NCI-H82 treated with DMSO at 0.1 percent for 48 hours (cell line): ENCODE measurements around the gene SBF1.

Experiments
- DNase-seq: peaks from one replicate; lab custom pipeline; 2025; ENCODE audit not compliant: unreplicated experiment; lab: John Stamatoyannopoulos, UW

The SBF1 gene

DNA sequence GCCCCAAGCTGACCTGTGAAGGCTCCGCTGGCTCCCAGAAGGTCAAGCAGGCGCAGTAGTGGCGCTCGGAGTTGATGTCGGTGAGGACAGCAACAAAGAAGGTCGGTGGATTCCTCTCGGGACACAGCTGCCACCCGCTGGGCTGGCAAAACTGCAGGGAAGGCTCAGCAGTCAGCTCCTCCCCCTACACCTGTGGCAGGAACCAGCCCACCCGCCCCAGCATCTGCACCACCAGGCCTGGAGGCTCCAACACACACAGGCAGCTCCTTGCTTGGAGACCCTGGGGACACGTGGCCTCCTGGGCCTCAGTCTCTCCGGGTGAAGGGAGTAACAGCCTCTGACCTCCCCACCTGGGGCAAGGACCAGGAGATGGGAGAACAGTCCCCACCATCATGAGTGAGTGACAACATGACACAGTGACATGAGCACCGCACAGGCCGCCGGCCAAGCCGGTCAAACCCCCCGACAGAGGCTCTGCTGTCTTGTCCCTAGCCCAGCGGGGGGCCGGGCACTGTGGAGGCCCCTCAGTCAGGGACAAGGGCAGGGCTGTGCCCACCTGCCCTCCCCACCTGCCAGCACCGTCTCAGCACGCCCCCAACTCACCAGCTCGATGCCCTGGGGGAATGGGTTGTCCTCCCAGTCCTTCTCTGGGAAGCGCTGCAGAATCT is 6.9 kb downstream of the SBF1 start:
- DNase-seq = no peak

- no peak for DNase-seq
These were observed 7.5 kb downstream of the SBF1 start for GRCh38 chr22:50467341-50467740.

DNA sequence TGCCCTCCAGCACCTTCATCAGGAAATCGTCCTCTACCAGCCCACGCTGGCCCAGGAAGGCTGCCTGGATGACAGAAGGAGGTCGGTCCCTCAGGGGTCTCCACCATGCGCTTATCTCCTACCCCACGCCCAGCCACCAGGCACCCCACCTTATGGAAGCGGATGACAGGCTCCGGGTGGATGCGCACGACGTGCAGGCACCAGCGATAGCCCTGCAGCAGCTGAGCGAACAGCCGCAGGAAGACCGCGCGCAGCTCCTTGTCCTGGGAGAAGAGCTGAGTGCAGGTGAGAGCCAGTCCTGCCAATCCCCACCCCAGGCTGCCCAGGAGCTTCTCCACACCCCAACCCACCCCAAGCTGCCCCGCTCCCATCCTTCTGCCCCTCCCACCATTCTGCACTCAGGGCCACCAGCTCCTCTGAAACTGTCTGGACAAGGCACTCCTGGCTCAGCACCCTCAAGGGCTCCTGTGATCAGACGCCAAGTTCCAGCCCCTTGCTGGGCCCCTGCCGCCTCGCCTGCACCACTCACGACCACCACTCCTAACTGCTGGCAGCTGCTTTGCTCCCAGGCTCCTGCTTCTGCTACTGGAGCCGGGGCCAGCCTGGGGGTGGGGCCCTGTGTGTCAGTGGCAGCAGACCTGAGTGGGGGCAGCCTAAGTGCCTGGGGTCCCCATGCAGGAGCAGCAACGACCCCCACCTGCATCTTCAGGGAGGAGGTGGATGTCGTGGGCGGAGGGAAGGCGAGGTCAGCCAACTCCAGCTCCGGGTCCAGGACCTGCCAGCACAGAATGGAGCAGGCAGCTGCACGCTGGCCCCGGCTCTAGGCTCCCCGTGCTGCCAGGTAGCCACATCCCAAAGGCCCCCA is 9.5 kb downstream of the SBF1 start:
- DNase-seq = no peak

- DNase-seq = no peak
These were observed 10.4 kb downstream of the SBF1 start for GRCh38 chr22:50464451-50464850.

DNA sequence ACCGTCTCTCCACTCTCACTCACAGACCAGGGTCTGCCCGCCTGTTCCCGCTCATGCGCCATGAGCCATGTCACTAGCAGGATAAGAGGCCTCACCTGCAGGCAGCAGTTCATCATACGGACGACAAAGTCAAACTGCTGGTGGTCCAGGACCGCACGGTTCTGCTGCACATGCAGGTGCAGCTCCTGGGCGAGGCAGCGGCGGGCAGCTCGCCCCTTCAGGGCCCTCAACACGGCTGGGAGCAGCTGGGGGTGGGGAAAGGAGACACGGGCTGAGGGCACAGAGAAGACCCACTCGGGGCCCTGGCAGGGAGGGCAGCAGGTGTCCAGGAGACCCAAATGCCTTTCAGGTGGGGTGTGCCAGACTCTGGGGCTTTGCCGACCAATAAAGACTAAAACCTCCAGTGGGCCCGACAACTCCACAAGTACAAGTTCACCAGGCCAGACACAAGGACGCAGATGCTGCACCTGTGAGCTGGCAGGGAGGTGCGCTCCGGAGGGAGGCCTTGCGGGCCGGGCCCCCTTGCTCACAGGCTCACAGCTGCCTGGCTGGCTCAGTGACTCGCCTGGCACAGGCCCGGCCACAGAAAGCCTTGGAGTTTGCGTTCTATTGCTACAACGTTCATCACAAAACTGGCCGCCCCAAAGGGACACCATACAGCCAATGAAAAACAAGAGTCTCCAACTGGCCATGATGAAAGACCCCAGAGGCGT is 11.5 kb downstream of the SBF1 start:
- no peak for DNase-seq

- DNase-seq = no peak
These were observed 12.8 kb downstream of the SBF1 start for GRCh38 chr22:50461979-50462540.

DNA sequence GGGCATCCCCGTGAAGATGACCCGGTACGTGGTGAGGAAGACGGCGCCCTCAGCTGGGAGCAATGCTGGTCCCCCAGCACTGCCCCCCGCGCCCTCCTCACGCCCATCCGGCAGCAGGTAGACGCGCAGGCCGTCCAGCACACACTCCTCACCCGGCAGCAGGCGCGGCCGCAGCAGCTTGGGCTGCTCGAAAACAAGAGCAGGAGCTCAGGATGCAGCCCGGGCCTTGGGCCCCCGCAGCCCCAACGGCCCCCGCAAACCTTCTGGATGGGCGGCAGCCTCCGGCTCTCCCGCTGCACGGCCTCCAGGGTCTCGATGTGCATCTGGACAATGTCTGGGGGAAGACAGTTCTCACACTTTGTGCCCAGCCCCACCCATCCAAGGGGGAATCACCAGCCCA is 13.3 kb downstream of the SBF1 start:
- no peak for DNase-seq

DNA sequence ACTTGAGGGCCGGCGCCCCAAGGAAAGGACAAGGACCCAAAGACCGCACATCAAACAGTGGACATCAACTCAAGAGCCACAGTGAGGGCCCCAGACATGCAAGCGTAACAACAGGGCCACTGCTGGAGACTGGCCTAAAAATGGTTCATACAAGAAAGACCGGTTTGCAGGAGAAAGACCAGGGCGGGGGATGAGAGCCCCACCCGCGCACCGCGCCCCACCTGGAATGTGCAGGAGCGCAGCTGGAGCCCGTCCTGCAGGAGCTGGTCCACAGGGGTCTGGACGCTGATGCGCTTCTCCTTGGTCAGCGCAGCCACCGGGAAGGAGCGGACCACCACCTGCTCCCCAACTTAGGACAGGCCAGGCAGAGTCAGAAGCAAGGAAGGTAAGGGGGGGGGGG is 13.9 kb downstream of the SBF1 start:
- DNase-seq = no peak

GRCh38 chr22:50459496-50460140 is 15.2 kb downstream of the SBF1 start:
- DNase-seq = no peak

- no peak for DNase-seq
These were observed 15.8 kb downstream of the SBF1 start for GRCh38 chr22:50459016-50459415.

DNA sequence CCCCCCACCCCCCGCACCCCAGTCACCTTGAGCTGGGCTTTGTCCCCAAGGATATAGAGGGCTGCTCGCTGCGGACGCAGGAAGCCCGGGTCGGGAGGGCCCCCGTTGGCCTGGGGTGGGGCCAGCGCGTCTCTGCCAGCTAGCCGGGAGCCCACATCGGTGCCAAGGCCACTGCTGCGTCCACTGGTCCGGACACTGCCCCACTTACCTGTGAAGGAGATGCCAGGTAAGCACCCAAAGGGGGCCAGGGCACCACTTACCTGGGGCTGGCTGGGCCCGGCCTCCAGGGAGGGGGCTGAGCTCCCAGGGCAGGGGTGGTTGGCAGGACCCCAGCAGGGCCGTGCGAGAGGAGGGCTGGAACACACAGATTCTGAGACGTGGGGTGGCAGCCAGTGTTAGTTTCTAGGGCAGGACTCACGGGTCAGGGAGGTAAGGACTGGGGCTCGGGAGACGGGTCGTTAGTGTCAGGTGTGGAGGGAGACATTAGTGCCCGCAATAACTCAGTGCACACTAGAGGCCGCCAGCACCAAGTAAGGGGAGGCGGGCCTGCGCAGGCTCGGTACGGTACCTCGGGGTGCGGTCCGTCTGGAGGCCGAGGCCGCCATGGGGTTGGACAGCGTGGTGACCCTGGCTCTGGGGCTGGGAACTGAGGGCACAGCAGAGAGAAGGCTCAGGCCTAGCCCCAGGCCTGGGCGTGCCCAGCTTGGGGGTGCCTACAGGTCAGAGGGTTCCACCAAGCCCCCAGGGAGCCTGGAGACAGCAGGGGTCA is 18.2 kb downstream of the SBF1 start:
- no peak for DNase-seq

DNA sequence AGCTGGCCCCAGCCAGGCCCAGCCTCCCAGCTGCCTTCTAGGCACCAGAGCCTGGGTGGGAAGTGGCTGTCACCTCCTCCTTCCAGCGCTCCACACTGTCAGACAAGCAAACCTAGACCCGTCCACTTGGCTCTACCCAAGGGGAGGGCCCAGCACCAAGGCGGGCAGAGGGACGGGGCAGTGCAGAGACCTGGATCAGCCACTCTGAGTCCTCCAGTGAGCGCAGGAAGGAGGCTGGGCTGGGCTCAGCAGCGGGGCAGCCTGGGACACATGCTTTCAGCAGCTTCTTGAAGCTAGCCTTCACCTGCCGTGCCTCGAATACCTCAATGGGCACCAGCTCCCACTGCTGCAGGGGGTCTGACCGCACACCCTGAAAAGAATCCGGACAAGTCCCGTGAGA is 18.8 kb downstream of the SBF1 start:
- DNase-seq = no peak

DNA sequence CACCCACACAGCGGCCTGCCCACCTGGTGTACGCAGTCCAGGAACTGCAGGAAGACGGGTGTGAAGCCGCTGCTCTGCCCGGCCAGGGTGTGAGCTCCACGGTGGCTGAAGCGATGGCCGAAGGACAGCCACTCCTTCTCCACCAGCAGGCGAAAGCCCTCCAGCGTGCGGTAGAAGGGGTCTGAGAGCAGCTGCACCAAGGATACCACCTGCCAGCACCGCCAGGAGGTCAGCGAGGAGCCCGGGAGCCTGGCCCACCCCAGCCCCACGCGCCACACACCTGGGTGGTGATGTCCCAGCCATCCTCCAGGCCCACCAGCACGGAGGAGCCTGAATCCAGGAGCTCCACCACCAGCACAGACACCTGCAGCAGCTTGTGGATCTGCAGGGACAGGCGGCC is 19.6 kb downstream of the SBF1 start:
- no peak for DNase-seq

DNA sequence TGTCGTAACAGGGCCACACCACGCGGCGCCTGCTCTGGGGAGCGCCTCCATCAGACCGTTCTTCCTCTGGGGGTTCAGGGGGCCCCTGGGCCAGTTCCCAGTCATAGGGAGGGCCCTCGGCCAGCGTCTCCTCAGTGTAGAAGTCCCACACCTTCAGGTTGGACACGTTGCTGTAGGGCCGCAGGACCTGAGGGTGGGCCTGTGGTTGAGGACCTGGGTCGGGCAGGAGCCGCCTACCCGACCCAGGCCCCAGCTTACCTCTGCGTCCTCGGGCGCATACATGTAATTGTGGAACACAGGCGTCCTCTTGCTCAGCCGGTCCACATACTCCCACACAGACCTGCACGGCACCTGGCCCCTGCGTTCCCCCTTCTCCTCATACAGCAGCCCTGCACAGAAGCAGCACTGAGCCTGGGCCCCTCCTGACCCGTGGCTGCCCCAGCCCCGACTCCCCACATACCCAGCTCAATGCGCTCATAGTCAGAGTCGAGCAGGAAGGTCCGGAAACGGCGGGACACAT is 20.2 kb downstream of the SBF1 start:
- DNase-seq = no peak

GRCh38 chr22:50452649-50453048 is 22.2 kb downstream of the SBF1 start:
- DNase-seq = no peak

DNA sequence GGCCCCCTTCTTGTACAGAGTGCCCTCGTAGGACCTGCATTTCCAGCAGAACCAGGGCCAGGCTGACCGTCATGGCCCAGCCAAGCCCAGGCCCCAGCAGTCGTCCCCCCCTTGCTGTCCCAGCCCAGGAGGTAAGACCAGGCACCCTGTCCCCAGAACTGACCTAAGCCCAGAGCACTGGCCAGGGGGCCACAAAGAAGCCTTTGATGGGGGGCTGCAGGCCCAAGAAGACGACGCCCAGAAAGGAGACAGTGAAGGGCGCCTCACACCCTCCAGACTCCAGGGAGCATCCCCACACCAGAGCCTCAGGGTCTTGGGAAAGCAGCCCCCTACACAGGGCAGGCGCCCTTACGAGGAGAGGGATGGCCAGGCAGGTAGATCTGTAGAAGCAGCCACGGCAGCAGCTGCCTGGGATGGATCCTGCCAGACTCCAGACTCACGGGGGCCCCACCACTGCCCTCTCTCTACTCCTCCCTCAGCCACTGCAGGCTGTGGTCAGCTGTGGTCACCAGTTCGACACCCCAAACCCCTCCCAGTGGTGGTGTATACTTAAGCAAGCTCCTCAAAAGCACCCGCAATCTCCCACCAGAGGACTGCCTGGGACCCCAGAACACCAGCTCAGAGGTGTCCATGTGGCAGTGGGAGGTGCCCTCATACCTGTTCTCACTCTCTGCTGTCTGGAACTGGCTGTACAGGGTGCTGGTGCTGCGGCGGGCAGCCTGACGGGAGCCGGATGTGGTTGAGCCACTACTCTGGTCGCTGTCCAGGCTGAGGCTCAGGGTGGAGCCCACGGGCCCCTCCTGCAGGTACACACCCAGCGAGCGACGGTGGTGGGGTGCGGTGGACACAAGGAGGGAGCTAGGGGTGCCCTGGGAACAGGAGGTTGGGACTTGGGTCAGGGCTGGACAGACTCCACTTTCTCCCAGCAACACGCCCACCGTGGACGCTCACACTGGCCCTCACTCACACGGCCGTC is 27.0 kb downstream of the SBF1 start:
- DNase-seq = no peak

DNA sequence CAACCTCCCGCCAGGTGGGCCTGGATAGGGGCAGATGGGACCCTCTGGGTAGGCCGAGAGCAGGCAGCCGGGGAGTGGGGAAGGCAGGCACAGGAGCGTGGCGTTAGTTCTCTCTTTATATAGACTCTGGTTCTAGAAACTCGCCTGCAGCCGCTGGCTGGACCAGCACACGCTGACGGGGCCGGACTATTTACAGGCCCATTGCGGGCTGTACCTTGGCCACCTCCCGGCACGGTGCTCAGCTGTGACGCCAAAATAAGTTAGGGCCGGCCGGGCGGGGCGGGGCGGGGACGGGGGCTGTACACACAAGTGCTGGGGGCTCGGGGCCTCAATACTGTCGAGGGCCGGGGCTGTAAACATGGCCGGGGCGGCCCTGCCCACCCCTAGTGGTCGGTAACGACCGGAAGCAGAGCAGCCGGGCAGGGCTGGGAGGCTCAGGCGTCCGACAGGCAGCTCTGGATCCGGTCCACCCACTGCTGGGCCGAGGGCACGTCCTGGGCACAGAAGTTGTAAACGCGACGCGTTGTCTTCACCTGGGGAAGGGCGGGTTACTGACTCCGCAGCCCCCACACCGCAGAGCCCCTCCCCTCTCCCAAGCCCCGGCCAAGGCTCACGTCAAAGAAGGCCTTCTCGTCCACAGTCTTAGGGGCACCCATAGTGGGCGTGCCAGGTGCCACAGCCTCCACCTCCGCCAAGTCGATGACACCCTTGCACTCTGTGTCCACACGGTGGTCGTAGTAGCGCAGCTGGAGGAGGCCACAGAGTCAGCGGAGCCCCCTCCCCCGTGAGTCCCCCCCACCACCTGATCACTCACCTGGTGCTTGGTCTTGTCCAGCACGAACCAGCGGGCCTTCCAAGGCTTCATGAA is 27.9 kb downstream of the SBF1 start:
- DNase-seq = no peak
